GM19328 (cell line): ENCODE data around the gene RNASE3.
"Not testable (repeated sequence)": the region's sequence is repeated elsewhere in the genome, so short reads cannot be mapped to it uniquely, and the experiment has no call there.

Experiments
- ATAC-seq: cut with Tn5 transposase; IDR thresholded peaks from one replicate; pipeline ENCODE4 v1.9.1; 2021; ENCODE audit warnings: mild to moderate bottlenecking, moderate library complexity; ENCODE audit not compliant: unreplicated experiment

The RNASE3 gene

DNA sequence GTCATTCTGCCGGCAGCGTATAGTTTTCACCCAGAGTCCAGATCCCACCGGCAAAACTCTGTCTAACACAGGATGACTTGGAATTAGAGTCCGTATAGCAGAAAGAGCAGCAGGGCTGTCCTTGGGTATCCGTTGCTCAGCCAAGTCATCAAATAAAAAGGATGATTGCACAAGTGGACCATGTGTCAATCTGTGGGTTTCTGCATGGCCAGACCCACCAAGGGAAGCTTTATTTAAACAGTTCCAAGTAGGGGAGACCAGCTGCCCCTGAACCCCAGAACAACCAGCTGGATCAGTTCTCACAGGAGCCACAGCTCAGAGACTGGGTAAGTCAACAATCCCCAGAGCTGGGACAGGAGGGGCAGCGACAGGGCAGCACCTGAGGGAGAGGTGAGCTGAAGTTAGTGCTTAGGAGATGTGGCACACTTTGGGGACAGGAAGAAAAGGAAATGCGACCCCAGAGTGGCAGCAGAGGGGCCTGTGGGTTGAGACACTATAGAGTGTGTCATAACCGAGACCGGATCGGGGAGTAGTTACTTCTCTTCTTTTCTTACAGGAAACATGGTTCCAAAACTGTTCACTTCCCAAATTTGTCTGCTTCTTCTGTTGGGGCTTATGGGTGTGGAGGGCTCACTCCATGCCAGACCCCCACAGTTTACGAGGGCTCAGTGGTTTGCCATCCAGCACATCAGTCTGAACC lies at the start of gene RNASE3:
Gene RNASE3, plus strand, starts transcription at position 260 of the 700 bp plus-strand sequence. Its CDS starts 302 bp downstream, at position 562.
- not testable (repeated sequence) for ATAC-seq

DNA sequence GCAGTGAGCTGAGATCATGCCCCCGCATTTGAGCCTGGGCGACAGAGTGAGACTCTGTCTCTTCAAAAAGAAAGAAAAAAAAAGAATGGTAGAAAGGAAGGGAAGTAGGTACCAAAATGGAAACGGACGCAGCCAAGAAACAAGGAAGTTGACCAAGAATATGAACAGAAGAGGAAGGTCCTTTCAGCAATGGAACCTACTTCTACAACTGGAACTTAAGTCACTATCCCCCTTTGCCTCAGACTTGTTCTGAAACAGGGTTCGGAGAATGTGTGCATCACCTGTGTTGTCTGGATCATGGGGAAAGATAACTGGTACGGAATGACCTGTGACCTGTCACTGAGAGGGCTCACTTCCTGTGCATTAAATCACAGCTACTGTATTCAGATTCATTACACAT lies 44.6 kb upstream of the RNASE3 start:
- ATAC-seq = no peak

DNA sequence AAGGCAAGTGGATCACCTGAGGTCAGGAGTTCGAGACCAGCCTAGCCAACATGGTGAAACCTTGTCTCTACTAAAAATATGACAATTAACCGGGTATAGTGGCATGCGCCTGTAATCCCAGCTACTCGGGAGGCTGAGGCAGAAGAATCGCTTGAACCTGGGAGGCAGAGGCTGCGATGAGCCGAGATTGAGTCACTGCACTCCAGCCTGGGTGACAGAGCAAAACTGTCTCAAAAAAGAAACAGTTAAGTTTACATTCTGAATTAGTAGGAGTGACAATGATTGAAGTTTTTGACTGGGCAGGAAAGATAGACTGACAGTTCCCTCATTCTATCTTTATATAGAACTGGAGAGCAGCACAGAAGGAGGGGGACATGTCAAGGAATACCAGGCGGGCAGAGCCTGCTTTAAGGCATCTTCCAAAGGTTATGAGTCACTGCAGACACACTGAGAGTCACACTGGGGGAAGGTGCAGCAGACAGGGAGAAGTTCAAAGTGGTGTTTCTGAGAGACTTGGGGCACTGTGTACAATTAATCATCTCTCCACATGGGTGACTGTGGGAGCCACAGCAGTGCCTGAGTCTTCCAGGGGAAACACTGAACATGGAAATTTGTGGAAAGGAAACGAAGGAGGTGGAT lies 42.8 kb upstream of the RNASE3 start:
- no peak for ATAC-seq

DNA sequence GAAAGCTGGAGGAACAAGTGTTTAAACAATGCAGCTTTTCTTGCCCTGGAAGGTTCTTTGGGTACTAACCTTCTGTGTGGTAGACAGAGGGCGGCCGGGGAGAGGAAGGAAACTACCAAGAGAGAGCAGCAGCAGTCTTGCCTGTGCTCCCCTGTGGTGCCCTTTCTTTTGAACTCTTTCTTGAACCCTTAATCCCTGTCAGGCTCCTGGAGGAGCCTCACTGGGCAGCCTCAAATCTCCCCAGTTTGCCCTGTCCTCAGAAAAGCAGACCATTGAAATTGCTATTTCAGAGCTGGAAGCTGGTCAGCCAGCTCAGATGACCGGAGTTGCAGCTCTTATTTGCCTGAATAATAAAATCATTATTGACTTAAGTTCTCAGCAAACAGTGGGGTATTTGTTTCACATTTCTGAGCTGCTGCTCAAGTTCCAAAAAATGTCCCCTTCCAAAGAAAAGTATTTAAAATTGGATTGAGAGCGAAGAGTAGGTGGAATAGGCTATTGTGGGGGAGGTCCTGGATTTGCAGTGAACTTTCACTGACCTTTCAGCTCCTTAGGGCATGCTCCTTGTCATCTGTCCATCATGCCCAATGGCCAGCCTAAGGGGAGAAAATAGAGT lies 42.1 kb upstream of the RNASE3 start:
- no peak for ATAC-seq

DNA sequence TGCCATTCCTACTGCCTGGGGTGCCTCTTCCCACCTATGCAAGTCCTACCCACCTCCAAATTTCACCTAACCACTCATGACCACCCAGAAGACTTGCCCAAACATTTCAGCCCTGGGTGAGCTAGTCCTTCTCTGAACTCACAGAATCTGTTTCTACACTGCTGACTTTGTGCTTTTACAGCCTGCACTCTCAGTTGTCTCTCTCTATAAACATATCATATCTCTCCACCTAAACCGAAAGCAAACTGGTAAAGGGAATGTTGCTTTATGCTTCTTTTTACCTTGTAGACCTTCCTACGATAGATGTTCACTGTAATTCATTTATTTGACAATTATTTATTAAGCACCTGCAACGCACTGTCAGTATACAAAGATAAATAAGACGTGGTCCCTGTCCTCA lies 38.1 kb upstream of the RNASE3 start:
- no peak for ATAC-seq

DNA sequence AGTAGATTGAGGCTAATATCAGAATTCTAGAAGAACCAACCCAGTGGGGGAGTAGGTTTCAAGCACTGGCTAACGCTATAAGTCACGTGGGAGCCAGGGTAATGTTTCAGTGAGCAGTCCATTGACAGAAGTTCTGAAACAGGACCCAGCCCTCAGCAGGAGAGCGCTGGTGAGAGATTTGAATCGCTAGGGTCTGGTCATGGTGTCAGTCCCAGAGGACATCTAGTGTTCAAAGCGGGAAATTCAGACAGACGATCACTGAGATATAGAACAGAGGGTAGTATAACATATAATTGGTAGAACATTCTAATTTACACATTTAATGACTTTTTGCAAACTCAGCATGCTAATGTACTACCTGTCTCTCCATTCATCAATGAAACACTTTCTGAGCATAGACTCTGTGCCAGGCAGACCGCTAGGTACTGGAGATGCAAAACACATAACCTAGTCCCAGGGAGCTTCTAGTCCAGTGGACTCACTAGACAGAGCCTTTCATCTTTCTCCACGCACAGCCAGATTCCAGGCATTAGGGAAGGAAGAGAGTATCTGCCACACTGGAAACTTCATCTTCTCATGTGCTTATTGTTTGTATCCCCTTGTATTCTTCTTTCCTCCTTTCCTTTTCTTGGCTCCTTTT lies 35.4 kb upstream of the RNASE3 start:
- ATAC-seq = peak; percentile 93

- ATAC-seq = no peak
Observed at GRCh38 chr14:20857207-20857606, 34.0 kb upstream of the RNASE3 start.

DNA sequence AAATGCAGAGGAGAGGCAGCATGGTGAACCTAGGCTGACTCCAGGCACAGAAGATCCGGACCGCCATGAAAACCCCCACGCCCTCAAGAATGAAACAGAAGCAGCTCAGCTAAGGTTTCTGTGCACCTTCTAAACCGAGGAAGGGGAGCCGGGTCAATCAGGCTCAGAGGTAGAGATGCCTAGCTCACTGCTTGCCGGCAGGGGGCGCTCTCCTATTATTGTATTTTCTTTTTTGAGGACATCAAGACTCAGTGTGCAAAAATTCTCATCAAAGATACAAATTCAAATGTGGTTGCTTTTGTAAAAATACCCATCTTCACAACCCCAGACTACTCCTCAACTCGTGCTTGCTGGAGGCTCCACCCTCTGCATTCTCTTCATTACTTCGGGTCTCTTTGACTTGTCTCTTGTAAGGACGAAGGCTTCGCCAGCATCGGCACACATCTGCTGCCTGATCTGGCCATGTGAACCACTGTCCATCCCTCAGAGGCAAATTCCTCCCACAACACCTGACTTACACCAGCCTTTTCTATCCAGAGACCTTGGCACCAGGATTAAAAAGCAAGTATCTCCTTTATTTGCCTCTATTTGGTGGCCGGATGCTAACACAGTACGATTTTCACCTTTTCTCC lies 33.4 kb upstream of the RNASE3 start:
- no peak for ATAC-seq

DNA sequence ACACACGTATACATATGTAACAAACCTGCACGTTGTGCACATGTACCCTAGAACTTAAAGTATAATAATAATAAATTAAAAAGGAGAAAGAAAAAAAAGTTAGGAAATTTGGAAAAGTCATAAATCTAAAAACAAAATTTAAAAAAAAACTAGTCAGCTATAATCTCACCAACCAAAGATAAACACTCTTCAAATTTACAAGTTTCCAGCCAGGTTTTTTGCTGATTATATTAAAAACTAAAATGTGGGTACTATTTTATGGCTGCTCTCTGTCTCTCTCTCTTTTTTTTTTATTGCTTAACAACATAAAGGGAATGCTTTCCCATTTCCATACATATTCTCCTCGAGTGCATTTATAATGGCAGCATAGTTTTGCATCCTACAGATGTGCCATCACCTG lies 25.0 kb upstream of the RNASE3 start:
- ATAC-seq = no peak

- ATAC-seq = no peak
Observed at GRCh38 chr14:20866963-20867362, 24.2 kb upstream of the RNASE3 start.

- ATAC-seq = no peak
Observed at GRCh38 chr14:20873370-20874177, 17.6 kb upstream of the RNASE3 start.

DNA sequence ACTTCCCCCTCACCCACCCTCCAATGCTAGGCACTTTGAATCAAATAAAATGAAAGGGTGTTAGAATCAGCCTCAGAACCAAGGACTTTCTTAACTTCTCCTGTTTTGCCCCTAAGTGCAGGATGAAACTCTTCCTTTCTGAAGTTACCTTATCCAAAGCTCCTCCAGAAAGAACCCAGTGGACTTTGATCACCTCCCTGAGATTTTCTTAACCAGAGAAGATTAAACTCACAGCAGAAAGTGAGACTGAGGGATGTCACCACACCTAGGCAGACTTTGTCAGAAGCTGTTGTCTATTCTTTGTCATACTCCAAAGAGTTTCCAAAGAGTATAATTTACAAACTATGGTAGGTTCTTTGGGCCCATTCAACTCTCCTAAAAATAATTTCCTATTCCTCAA lies 14.2 kb upstream of the RNASE3 start:
- ATAC-seq = no peak

- ATAC-seq = no peak
Observed at GRCh38 chr14:20878695-20879094, 12.5 kb upstream of the RNASE3 start.

- not testable (repeated sequence) for ATAC-seq
Observed at GRCh38 chr14:20881229-20881628, 10.0 kb upstream of the RNASE3 start.

GRCh38 chr14:20882787-20883186 lies 8.4 kb upstream of the RNASE3 start:
- ATAC-seq = not testable (repeated sequence)

DNA sequence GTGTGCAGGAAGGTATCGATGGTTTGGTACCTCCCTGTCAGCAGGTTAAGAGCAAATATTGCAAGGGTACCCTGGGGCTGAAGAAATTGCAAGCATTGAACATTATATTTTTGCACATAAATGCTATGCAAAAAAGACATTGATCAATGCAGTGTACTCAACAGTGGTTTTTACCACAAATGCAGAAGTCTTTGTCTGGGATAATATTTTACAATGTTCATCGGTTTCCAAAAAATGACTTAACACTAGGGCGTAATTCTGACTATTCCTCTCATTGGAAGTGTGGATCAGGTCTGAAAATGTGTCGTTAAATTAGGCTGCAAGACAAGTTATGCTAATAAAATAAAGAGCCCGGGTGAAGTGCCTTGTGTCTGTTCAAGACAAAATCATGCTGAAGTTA lies 2.8 kb upstream of the RNASE3 start:
- ATAC-seq = not testable (repeated sequence)

DNA sequence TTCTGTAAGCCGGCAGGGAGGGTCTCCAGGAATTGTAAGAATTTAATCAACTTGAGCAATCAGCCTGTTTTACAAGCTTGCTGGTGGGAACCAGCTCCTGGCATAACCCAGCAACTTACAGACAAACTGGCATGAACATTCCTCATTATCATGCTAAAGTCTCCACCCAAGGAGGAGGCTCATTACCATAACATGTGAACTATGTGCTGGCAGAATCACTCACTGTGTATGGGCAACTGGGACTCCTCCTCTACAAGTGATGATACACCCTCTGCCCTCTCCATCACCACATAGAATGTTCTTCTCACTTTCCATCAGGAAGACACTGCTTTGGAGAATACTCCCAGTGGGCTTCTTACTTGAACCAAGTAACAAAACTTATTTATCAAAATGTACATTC lies 4.1 kb downstream of the RNASE3 start:
- not testable (repeated sequence) for ATAC-seq

DNA sequence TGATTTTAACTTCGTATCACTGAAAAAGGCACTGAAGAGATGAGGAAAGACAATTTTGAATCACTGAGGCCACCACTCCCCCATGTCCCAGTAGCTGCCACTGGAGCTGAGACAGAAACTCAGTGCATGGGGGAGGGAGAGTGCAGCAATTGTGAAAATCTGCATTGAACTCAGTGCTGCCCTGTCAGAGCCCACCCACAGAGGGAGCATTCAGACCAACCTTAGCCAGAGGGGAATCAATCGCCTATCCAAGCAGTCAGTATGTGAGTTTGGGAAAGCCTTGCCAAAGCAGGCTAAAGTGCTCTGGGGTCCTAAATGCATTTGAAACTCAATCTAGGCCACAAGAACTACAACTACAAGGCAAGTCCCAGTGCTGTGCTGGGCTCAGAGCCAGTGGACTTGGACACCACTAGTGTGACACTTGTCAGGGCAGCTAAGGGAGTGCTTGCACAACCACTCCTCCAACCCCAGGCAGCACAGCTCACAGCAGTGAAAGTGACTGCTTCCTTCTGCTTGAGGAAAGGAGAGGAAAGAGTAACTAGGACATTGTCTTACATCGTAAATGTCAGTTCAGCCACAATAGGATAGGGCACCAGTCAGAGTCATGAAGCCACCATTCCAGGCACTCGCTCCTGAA lies 13.3 kb downstream of the RNASE3 start:
- ATAC-seq = no peak

GRCh38 chr14:20905676-20906075 lies 14.5 kb downstream of the RNASE3 start:
- no peak for ATAC-seq

GRCh38 chr14:20907214-20907613 lies 16.0 kb downstream of the RNASE3 start:
- ATAC-seq = no peak
